HepG2 (cell line): Measurements from ENCODE around the gene PHACTR1. TPM values are rescaled to one million over a fixed set of nuclear protein-coding genes. Genes with fewer than 3 reads are reported as not detected.

ENCODE experiments used
- ATAC-seq: fragments of 200-7000 bp; cut with Tn5 transposase; 3 replicates; pipeline ENCODE4 v1.9.1; 2020; ENCODE audit warnings: mild to moderate bottlenecking, moderate library complexity
- BruUV-seq: library from RNA; stranded (reverse); fragments of 400-500 nt; replicated peaks from 2 replicates; lab custom pipeline; 2021; lab: Mats Ljungman, UMichigan
- CTCF ChIA-PET: fragments of 300-600 bp; formaldehyde crosslinking; extraction: SDS; loops from one replicate; lab custom pipeline; 2021; ENCODE audit warnings: low total read pairs, inconsistent platforms, low intra/inter-chr PET ratio; lab: Yijun Ruan, JAX
- POLR2A ChIA-PET: fragments of 350-600 bp; sonication (Branson Sonifier 250); formaldehyde crosslinking; loops from one replicate; lab custom pipeline; 2020; ENCODE audit warnings: antibody characterized with exemption, inconsistent platforms; lab: Yijun Ruan, JAX
- DNase-seq: peaks from one replicate; pipeline ENCODE4 v3.0.0-alpha.2; 2015; ENCODE audit warnings: low spot score
- FAIRE-seq: peaks from 3 replicates; lab custom pipeline; 2011; peaks lifted over from hg19 to GRCh38; lab: Jason Lieb, UNC
- H2AFZ ChIP-seq: one replicate; pipeline ENCODE4 v1.6.1; 2011; ENCODE audit warnings: low read length, inconsistent platforms
- H3K27ac ChIP-seq: fragments of 300-600 bp; 3 replicates; pipeline ENCODE4 v1.8.0; 2011; ENCODE audit warnings: mixed run types, mild to moderate bottlenecking, mixed read lengths, low read length, inconsistent platforms; ENCODE audit not compliant: insufficient read depth; ENCODE audit errors: extremely low read length
- H3K27me3 ChIP-seq, 2 experiments: fragments of 200-600 bp in 1 of 2; 2 replicates in 1 of 2; 3 replicates in 1 of 2; pipeline versions ENCODE4 v1.6.0 to v1.8.0; 2011; ENCODE audit warnings: low read length in 2 of 2, mild to moderate bottlenecking in 2 of 2, moderate library complexity in 2 of 2, inconsistent platforms in 1 of 2; ENCODE audit not compliant: insufficient read depth in 2 of 2, control insufficient read depth in 1 of 2
- H3K36me3 ChIP-seq, 2 experiments: fragments of 200-600 bp in 1 of 2; replicated peaks in 1 of 2; 2 replicates in 1 of 2; 3 replicates in 1 of 2; pipeline versions ENCODE4 v1.5.1 to v1.8.0; 2011; ENCODE audit warnings: low read length in 2 of 2, inconsistent platforms in 1 of 2; ENCODE audit not compliant: insufficient read depth in 2 of 2, control insufficient read depth in 1 of 2
- H3K4me1 ChIP-seq: 2 replicates; pipeline ENCODE4 v1.5.1; 2012; ENCODE audit warnings: low read length, inconsistent platforms; ENCODE audit not compliant: insufficient read depth
- H3K4me2 ChIP-seq: 2 replicates; pipeline ENCODE4 v1.6.0; 2011; ENCODE audit warnings: low read depth, low read length, inconsistent platforms
- H3K4me3 ChIP-seq, 3 experiments: fragments of 200-600 bp in 1 of 3; sonication (generic), shearing (Covaris generic) in 1 of 3; replicated peaks in 1 of 3; 2 replicates each; pipeline ENCODE4 v1.5.1; 2011 to 2016; ENCODE audit warnings: low read length in 3 of 3, inconsistent platforms in 2 of 3, low read depth in 2 of 3, mild to moderate bottlenecking in 2 of 3, control low read depth in 1 of 3, mixed read lengths in 1 of 3; ENCODE audit not compliant: insufficient read depth in 1 of 3
- H3K79me2 ChIP-seq: one replicate; pipeline ENCODE4 v1.6.1; 2011; ENCODE audit warnings: low read length, inconsistent platforms; ENCODE audit not compliant: insufficient read depth
- H3K9ac ChIP-seq: 2 replicates; pipeline ENCODE4 v1.6.0; 2011; ENCODE audit warnings: mild to moderate bottlenecking, low read depth, low read length, inconsistent platforms; ENCODE audit not compliant: insufficient read depth
- H3K9me3 ChIP-seq: 2 replicates; pipeline ENCODE4 v1.5.1; 2012; ENCODE audit warnings: mild to moderate bottlenecking, low read length
- H4K20me1 ChIP-seq: 2 replicates; pipeline ENCODE4 v1.6.0; 2011; ENCODE audit warnings: inconsistent platforms, mild to moderate bottlenecking, low read length, moderate library complexity; ENCODE audit not compliant: insufficient read depth
- BRD4 ChIP-seq: sonication (generic); formaldehyde crosslinking; IDR thresholded peaks from 2 replicates; pipeline ENCODE4 v1.4.0; 2020; ENCODE audit warnings: missing genetic modification reagents
- CBX1 ChIP-seq: IDR thresholded peaks from one replicate; pipeline ENCODE4 v1.6.1; 2016; ENCODE audit warnings: antibody characterized with exemption, low read depth
- E2F1 ChIP-seq: sonication (generic); formaldehyde crosslinking; IDR thresholded peaks from 2 replicates; pipeline ENCODE4 v1.5.0; 2020; ENCODE audit warnings: missing genetic modification reagents
- EED ChIP-seq: sonication (generic); formaldehyde crosslinking; IDR thresholded peaks from 2 replicates; pipeline ENCODE4 v1.5.0; 2020; ENCODE audit warnings: mild to moderate bottlenecking, missing genetic modification reagents
- JUN ChIP-seq: sonication (generic); formaldehyde crosslinking; IDR thresholded peaks from 2 replicates; pipeline ENCODE4 v1.4.0; 2020; ENCODE audit warnings: mild to moderate bottlenecking, missing genetic modification reagents
- MATR3 ChIP-seq: sonication (generic); formaldehyde crosslinking; IDR thresholded peaks from 2 replicates; pipeline ENCODE4 v1.4.0; 2020; ENCODE audit warnings: missing genetic modification reagents
- PCBP1 ChIP-seq: fragments of 200-400 bp; formaldehyde crosslinking; IDR thresholded peaks from 2 replicates; pipeline ENCODE4 v1.6.1; 2017; ENCODE audit warnings: mild to moderate bottlenecking, low read depth, low read length, borderline replicate concordance
- POLR2AphosphoS5 ChIP-seq: IDR thresholded peaks from 2 replicates; pipeline ENCODE4 v1.6.1; 2012; ENCODE audit warnings: low read depth, low read length
- SALL1 ChIP-seq: sonication (generic); formaldehyde crosslinking; IDR thresholded peaks from 2 replicates; pipeline ENCODE4 v1.8.0; 2022; ENCODE audit warnings: mild to moderate bottlenecking, missing genetic modification reagents
- TBP ChIP-seq: sonication (generic); formaldehyde crosslinking; IDR thresholded peaks from 2 replicates; pipeline ENCODE4 v1.5.0; 2020; ENCODE audit warnings: missing genetic modification reagents
- TEAD3 ChIP-seq: optimal IDR thresholded peaks from 2 replicates; pipeline ENCODE3; 2016; ENCODE audit warnings: borderline replicate concordance
- TP53 ChIP-seq: sonication (generic); formaldehyde crosslinking; conservative IDR thresholded peaks from 2 replicates; pipeline ENCODE4 v1.4.0; 2020; ENCODE audit warnings: missing genetic modification reagents
- ZFP36 ChIP-seq: fragments of 150-350 bp; IDR thresholded peaks from 2 replicates; pipeline ENCODE4 v1.6.1; 2018; ENCODE audit warnings: borderline replicate concordance, low read length, low read depth; ENCODE audit not compliant: partially characterized antibody
- ZMAT3 ChIP-seq: sonication (generic); formaldehyde crosslinking; conservative IDR thresholded peaks from 2 replicates; pipeline ENCODE4 v1.7.0; 2021; ENCODE audit warnings: missing genetic modification reagents
- ZMYM2 ChIP-seq: sonication (generic); formaldehyde crosslinking; IDR thresholded peaks from 2 replicates; pipeline ENCODE4 v1.8.0; 2022; ENCODE audit warnings: mild to moderate bottlenecking, missing genetic modification reagents
- ZNF10 ChIP-seq: sonication (generic); formaldehyde crosslinking; IDR thresholded peaks from 2 replicates; pipeline ENCODE4 v1.4.0; 2020; ENCODE audit warnings: mild to moderate bottlenecking, low read depth, missing genetic modification reagents, borderline replicate concordance
- ZNF354B ChIP-seq: sonication (generic); formaldehyde crosslinking; IDR thresholded peaks from 2 replicates; pipeline ENCODE4 v1.8.0; 2022; ENCODE audit warnings: mild to moderate bottlenecking, missing genetic modification reagents
- ZNF382 ChIP-seq: sonication (generic); formaldehyde crosslinking; IDR thresholded peaks from 2 replicates; pipeline ENCODE4 v1.5.0; 2020; ENCODE audit warnings: missing genetic modification reagents, mild to moderate bottlenecking, borderline replicate concordance
- ZNF792 ChIP-seq: IDR thresholded peaks from 2 replicates; pipeline ENCODE4 v1.6.1; 2016
- WGBS: methylation state at CpG from one replicate; pipeline ENCODE4 v1.1.6; 2017; ENCODE audit warnings: low lambda C conversion rate; 5-methylcytosine and 5-hydroxymethylcytosine counted together
- in situ Hi-C: cut with HindIII; loops from 2 replicates; pipeline ENCODE4 v1.10.0; 2017; ENCODE audit warnings: low pct_unique_long_range_greater_than_20kb; ENCODE audit not compliant: extremely low pct_ligation_motif_present
- intact Hi-C: fragments of 100-400 bp; cut with micrococcal nuclease; formaldehyde crosslinking; loops from one replicate; pipeline ENCODE4 v1.10.0; 2022; ENCODE audit not compliant: unreplicated experiment
- polyA plus RNA-seq, 8 experiments: library from polyadenylated mRNA; depleted of rRNA in 3 of 8; stranded (reverse) in 7 of 8; unstranded in 1 of 8; fragments of >200 nt; fragmentation: Illumina TruSeq in 4 of 8; extraction: Trizol in 4 of 8; gene quantifications; 2 replicates each; pipeline versions ENCODE4 v1.2.1 to v1.2.3, GENCODE V29; 2011 to 2016; ENCODE audit warnings: low read depth in 4 of 8, missing spikeins in 1 of 8, mixed read lengths in 1 of 8; ENCODE audit not compliant: insufficient read depth in 1 of 8
- total RNA-seq, 5 experiments: library from RNA; depleted of rRNA; stranded (reverse); fragments of >200 nt; fragmentation: Illumina TruSeq; extraction: Trizol; gene quantifications; 2 replicates each; pipeline ENCODE4 v1.2.3, GENCODE V29; 2016; ENCODE audit warnings: low read depth in 1 of 5
- TF ChIP-seq, protein P1 (sequence below): sonication (generic); formaldehyde crosslinking; IDR thresholded peaks from 2 replicates; pipeline ENCODE4 v1.4.0; 2020; ENCODE audit warnings: missing genetic modification reagents, mild to moderate bottlenecking, borderline replicate concordance

Gene PHACTR1
- total and polyA plus RNA-seq, 2 of the 13 experiments (the other 11 are each of a cell fraction or from before 2014, with no cell fraction given): 0.09 TPM; not detected in 1

DNA sequence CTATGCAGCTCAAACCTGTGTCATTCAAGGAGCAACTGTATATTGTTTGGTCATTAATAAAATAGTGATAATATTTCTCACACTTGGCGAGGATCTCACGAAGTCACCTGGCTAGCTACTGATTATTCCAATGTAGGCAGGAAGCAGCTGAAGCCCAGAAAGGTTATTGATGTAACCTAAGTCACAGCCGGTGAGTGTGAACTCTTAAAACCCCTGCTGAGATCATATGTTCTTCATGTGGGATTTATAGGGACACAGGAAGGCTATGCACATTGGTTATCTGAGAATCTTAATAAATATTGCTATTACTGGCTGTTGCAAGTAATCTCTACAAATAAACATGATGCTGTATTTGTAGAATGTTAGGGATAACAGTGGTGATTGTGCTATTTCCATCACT is 450.3 kb downstream of the PHACTR1 start:
- Histone ChIP-seq H4K20me1 (no peaks in the 10 kb centered on the region), H3K27ac (no peak overlapping the region), H3K27me3 (peaks cover 0 to 30% of the 10 kb centered on the region in 2 experiments; a peak in 4 of 5 replicates), H3K4me2 (no peak overlapping the region), H3K4me3 (no peak overlapping the region), H2AFZ (no peak overlapping the region), H3K9me3 (no peaks in the 10 kb centered on the region), H3K4me1 (no peaks in the 10 kb centered on the region), H3K36me3 (no peaks in the 10 kb centered on the region), H3K9ac (no peak overlapping the region), H3K79me2 (no peaks in the 10 kb centered on the region)
- in situ Hi-C loops (no loop called here), intact Hi-C loops (no loop called here)
- CTCF ChIA-PET: no interaction called here
- DNase-seq (no peak), FAIRE-seq (no peak), ATAC-seq (no peak)
- TF ChIP-seq, protein P1, sequence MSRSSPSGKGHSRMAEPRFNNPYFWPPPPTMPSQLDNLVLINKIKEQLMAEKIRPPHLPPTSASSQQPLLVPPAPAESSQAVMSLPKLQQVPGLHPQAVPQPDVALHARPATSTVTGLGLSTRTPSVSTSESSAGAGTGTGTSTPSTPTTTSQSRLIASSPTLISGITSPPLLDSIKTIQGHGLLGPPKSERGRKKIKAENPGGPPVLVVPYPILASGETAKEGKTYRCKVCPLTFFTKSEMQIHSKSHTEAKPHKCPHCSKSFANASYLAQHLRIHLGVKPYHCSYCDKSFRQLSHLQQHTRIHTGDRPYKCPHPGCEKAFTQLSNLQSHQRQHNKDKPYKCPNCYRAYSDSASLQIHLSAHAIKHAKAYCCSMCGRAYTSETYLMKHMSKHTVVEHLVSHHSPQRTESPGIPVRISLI: no peak
- no peak for TF ChIP-seq BRD4
- no peak for TF ChIP-seq ZFP36
- TF ChIP-seq EED: no peak
- no peak for TF ChIP-seq TP53 (CRISPR knock-in tag)
- POLR2A ChIA-PET: no interaction called here
- whole genome bisulfite sequencing: 0% methylated on average over 3 of the region's 3 CpGs
- no TSS peak for BruUV-seq

DNA sequence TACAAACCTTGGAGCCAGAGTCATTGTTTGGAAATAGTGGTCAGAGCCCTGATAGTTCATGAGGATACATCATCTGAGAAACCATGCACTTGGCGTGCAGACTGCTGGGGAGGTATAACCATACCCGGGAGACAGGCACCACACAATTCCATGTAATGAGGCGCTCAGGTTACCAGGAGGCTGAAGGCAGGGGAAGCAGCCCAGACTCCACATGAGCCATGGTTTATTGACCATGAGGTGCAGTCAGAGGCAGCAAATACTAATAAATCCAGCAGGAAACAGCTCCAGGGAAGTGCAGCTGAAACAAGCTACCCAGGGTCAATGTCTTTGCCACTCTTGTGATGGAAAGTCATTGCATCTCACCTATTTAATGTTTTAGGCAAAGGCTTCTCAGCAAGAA is 455.7 kb downstream of the PHACTR1 start:
- no peaks in the 10 kb centered on the region for H4K20me1 ChIP-seq
- no peaks in the 10 kb centered on the region for H3K9me3 ChIP-seq
- in situ Hi-C loops (no loop called here), intact Hi-C loops (no loop called here)
- no peak overlapping the region for H2AFZ ChIP-seq
- BruUV-seq: no TSS peak
- DNase-seq (no peak), FAIRE-seq (no peak), ATAC-seq (no peak)
- TF ChIP-seq POLR2AphosphoS5 (no peak), TBP (no peak), ZNF382 (CRISPR knock-in tag) (no peak), MATR3 (CRISPR knock-in tag) (no peak), ZNF354B (no peak), PCBP1 (no peak), ZNF10 (no peak), ZMYM2 (CRISPR knock-in tag) (no peak), E2F1 (no peak), ZMAT3 (CRISPR knock-in tag) (no peak), TEAD3 (no peak), ZNF792 (CRISPR knock-in tag) (no peak), SALL1 (no peak), JUN (no peak), CBX1 (no peak)
- H3K36me3 ChIP-seq: no peaks in the 10 kb centered on the region
- no peak overlapping the region for H3K27ac ChIP-seq
- CTCF ChIA-PET: no interaction called here
- POLR2A ChIA-PET: no interaction called here
- WGBS: 24% methylated on average over 3 of the region's 3 CpGs
- no peak overlapping the region for H3K4me2 ChIP-seq
- no peak overlapping the region for H3K4me3 ChIP-seq
- H3K9ac ChIP-seq: no peak overlapping the region
- peaks cover 0 to 23% of the 10 kb centered on the region in 2 experiments; a peak in 2 of 5 replicates for H3K27me3 ChIP-seq
- H3K4me1 ChIP-seq: no peaks in the 10 kb centered on the region
- no peaks in the 10 kb centered on the region for H3K79me2 ChIP-seq
